ENCODE measurements around the gene PET100.

GRCh38 chr19:7590256-7590655 lies 39.3 kb upstream of the PET100 start:
- TF ChIP-seq, protein P1, sequence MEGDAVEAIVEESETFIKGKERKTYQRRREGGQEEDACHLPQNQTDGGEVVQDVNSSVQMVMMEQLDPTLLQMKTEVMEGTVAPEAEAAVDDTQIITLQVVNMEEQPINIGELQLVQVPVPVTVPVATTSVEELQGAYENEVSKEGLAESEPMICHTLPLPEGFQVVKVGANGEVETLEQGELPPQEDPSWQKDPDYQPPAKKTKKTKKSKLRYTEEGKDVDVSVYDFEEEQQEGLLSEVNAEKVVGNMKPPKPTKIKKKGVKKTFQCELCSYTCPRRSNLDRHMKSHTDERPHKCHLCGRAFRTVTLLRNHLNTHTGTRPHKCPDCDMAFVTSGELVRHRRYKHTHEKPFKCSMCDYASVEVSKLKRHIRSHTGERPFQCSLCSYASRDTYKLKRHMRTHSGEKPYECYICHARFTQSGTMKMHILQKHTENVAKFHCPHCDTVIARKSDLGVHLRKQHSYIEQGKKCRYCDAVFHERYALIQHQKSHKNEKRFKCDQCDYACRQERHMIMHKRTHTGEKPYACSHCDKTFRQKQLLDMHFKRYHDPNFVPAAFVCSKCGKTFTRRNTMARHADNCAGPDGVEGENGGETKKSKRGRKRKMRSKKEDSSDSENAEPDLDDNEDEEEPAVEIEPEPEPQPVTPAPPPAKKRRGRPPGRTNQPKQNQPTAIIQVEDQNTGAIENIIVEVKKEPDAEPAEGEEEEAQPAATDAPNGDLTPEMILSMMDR (IDR thresholded peaks at IDR 0.05) = no peak
- TF ChIP-seq POLR2A (IDR thresholded peaks at IDR 0.05) = no peak

All from heart left ventricle (tissue), 13 donors.